ENCODE results near the gene TPP2.

TPP2 gene

GRCh38 chr13:102620516-102620915 lies 23.7 kb downstream of the TPP2 start:
- no peak for TF ChIP-seq CTCF (IDR thresholded peaks at IDR 0.05; ENCODE audit: extremely low read depth, insufficient read depth, missing control alignments)
- in situ Hi-C loops (cut with MboI; ENCODE audit: low pct_unique_long_range_greater_than_20kb, low sequenced_read_pairs, unreplicated experiment): no loop called here
- DNase-seq (ENCODE audit: low spot score): no peak

GRCh38 chr13:102626928-102627327 lies 30.1 kb downstream of the TPP2 start:
- in situ Hi-C loops (cut with MboI; ENCODE audit: low pct_unique_long_range_greater_than_20kb, low sequenced_read_pairs, unreplicated experiment): no loop called here
- no peak for DNase-seq (ENCODE audit: low spot score)
- TF ChIP-seq CTCF (IDR thresholded peaks at IDR 0.05; ENCODE audit: extremely low read depth, insufficient read depth, missing control alignments): no peak

GRCh38 chr13:102628559-102628958 lies 31.8 kb downstream of the TPP2 start:
- no peak for DNase-seq (ENCODE audit: low spot score)
- in situ Hi-C loops (cut with MboI; ENCODE audit: low pct_unique_long_range_greater_than_20kb, low sequenced_read_pairs, unreplicated experiment): no loop called here
- no peak for TF ChIP-seq CTCF (IDR thresholded peaks at IDR 0.05; ENCODE audit: extremely low read depth, insufficient read depth, missing control alignments)

- TF ChIP-seq CTCF (IDR thresholded peaks at IDR 0.05; ENCODE audit: extremely low read depth, insufficient read depth, missing control alignments): no peak
- in situ Hi-C loops (cut with MboI; ENCODE audit: low pct_unique_long_range_greater_than_20kb, low sequenced_read_pairs, unreplicated experiment): no loop called here
- DNase-seq (ENCODE audit: low spot score): no peak
Measured at GRCh38 chr13:102631198-102631597, 34.4 kb downstream of the TPP2 start.

GRCh38 chr13:102638741-102639140 lies 42.0 kb downstream of the TPP2 start:
- TF ChIP-seq CTCF (IDR thresholded peaks at IDR 0.05; ENCODE audit: extremely low read depth, insufficient read depth, missing control alignments): no peak
- in situ Hi-C loops (cut with MboI; ENCODE audit: low pct_unique_long_range_greater_than_20kb, low sequenced_read_pairs, unreplicated experiment): no loop called here
- no peak for DNase-seq (ENCODE audit: low spot score)

GRCh38 chr13:102642029-102642428 lies 45.2 kb downstream of the TPP2 start:
- TF ChIP-seq CTCF (IDR thresholded peaks at IDR 0.05; ENCODE audit: extremely low read depth, insufficient read depth, missing control alignments): no peak
- in situ Hi-C loops (cut with MboI; ENCODE audit: low pct_unique_long_range_greater_than_20kb, low sequenced_read_pairs, unreplicated experiment): no loop called here
- DNase-seq (ENCODE audit: low spot score): no peak

- DNase-seq (ENCODE audit: low spot score): no peak
- in situ Hi-C loops (cut with MboI; ENCODE audit: low pct_unique_long_range_greater_than_20kb, low sequenced_read_pairs, unreplicated experiment): no loop called here
- no peak for TF ChIP-seq CTCF (IDR thresholded peaks at IDR 0.05; ENCODE audit: extremely low read depth, insufficient read depth, missing control alignments)
Measured at GRCh38 chr13:102642475-102642874, 45.7 kb downstream of the TPP2 start.
